Measurements from ENCODE around the gene OLAH.

The OLAH gene

DNA sequence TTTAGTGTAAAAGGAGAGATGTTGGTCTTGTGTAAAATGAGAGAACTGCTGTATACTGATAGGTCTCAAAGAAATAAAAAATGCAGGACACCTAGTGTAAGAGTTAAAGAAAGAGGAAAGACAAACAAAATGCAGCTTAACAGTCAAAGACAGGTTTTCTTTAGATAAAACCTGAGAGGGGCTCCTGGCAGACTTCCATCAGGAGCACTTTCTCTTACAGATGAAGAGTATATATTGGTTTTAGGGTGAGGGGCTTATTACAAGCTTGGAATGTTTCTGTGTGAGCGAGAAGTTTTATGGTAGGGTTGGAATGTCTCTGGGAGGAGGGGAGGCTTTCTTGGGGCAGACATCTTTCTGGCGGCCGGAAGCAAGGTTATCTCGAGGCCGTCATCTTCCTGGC lies 28.6 kb downstream of the OLAH start:
- DNase-seq, result no peak

DNA sequence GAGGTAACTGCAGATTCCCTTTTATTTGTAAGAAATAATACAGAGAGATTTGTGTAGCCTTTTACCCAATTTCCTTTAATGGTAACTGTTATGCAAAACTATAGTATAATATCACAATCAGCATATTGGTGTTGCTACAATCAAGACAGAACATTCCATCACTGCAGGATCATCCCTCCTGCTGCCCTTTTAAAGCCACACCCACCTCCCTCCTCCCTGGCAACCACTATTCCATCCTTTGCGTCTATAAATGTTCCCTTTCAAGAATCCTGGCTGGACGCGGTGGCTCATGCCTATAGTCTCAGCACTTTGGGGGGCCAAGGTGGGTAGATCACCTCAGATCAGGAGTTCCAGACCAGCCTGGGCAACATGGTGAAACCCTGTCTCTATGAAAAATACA lies 31.7 kb downstream of the OLAH start:
- DNase-seq, result no peak

DNA sequence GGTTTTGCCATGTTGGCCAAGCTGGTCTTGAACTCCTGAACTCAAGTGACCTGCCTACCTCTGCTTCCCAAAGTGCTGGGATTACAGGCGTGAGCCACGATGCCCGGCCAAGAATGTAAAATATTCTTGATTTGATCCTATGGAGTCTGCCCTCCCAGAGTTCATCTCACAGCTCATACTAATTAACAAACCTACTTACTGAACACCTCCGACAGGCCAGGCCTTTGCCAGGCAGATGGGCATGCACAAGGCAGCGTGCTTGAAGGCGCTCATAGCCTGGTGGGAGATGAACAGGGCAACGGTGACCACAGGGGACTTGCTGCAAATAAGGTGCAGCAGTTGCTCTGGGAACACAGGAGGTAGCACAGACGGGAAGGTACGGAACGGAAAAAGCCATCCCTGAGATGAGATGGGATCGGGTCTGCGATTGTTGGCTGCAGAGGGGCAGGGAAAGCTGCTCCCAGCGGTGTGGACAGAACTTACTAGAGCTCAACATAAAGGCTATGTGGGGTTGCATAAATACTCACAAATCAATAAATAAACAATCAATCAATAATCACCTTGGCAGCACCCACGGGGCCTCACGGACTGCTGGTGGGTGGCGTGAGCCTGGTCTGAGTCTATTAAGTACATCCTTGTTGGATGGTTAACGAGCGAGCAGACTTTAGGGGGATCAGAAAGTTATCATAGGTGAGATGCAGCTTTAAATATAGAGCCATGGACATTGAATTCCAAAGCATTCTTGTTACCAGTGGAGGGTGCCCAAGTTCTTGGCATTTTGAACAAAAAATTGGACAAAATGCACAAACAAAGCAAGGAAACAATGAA lies 40.1 kb downstream of the OLAH start:
- DNase-seq, result no peak

GRCh38 chr10:15084502-15084922 lies 40.8 kb downstream of the OLAH start:
- DNase-seq, result no peak

GRCh38 chr10:15088428-15089261 lies 44.9 kb downstream of the OLAH start, which contains the start of gene ACBD7:
TSS of gene ACBD7 (minus strand) at chr10:15088776. CDS start at chr10:15088728, 48 bp downstream.
- peak; percentile 67 to 76 for DNase-seq

GRCh38 chr10:15091418-15091817 lies 47.7 kb downstream of the OLAH start:
- no peak for DNase-seq

DNA sequence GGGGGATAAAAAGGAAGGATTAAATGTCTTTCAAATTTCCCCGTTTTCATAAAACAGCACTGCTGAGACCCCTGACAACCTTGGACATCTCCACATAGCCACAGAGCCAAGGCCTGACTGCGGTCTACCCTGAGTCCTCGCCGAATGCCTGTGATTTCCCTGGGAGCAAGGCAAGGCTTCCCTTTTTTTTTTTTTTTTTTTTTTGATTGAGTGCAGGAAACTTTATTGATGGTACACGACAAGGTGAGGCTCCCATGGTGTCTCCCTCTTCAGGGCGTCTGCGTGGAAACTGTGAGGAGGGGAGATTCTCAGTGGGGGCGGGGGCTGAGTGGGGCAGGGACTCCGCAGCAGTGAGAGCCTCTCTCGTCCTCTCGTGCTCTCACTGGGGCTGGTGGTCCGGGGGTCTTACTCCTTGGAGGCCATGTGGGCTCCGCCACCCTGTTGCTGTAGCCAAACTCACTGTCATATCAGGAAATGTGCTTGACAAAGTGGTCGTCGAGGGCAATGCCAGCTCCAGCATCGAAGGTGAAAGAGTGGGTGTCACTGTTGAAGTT lies 49.2 kb downstream of the OLAH start:
- DNase-seq, result no peak

DNA sequence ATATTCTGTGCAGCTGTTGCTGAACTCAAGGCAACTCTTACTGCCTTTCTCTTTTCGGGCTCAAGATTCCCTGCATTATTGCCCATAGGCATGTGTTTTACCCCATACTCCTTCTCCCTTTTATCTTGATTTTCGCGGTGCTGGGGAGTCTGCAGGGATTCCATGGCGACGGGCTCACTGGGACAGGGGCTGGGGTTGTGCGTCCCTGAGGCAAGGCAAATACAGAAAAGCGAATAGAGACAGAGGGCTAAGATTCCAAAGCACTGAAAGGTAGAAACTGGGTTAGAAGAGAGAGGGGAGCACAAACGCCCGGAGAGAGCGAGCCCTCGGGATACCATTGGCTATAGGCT lies 52.9 kb downstream of the OLAH start:
- DNase-seq, result no peak

- DNase-seq, result peak; percentile 93 to 96
Measured at GRCh38 chr10:15097011-15097812, 53.5 kb downstream of the OLAH start, which contains the start of gene RPP38. TSS of gene RPP38 (plus strand) at chr10:15097355. CDS start at chr10:15103315, 5,960 bp downstream.

- no peak for DNase-seq
Measured at GRCh38 chr10:15099886-15100285, 56.1 kb downstream of the OLAH start.

- DNase-seq, result no peak
Measured at GRCh38 chr10:15103513-15103912, 59.8 kb downstream of the OLAH start.

GRCh38 chr10:15106352-15107013 lies 62.7 kb downstream of the OLAH start:
- DNase-seq, result peak; percentile 54 to 63

GRCh38 chr10:15112657-15113056 lies 68.9 kb downstream of the OLAH start:
- peak in 1 of 2 experiments; percentile 4 for DNase-seq

DNA sequence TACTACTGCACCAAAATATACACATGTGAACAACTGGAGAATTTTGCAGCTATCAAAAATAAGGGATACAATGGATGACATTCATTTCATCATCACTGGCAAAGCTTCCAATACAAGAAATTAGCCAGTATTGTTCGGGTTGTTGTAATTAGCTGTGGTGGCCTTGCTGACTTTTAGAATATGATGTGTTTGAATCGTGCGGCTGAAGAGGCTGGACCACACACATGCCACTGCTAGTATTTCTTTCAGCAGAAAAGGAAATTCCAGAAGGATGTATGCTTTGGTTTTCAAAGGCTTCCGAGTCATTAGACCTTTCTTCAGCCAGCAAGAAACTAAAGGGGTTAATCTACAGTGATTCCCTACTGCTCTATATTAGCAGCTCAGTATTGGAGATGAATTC lies 70.0 kb downstream of the OLAH start:
- DNase-seq, result no peak

DNA sequence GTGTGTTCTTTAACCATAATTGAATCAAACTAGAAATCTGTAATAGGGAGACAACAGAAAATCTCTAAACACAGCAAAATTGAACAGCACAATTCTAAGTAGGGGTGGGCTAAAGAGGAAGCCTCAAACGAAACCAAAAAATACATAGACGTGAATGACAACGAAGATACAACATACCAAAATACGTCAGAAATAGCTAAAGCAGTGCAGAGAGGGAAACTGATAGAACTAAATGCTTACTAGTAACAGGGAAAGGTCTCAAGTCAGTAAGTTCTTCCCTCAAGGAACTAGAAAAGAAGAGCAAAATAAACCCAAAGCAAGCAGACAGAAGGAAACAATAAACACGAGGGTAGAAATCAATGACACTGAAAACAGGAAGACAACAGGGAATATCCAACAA lies 72.5 kb downstream of the OLAH start:
- DNase-seq, result no peak

- DNase-seq, result no peak
Measured at GRCh38 chr10:15118615-15119014, 74.9 kb downstream of the OLAH start.

DNA sequence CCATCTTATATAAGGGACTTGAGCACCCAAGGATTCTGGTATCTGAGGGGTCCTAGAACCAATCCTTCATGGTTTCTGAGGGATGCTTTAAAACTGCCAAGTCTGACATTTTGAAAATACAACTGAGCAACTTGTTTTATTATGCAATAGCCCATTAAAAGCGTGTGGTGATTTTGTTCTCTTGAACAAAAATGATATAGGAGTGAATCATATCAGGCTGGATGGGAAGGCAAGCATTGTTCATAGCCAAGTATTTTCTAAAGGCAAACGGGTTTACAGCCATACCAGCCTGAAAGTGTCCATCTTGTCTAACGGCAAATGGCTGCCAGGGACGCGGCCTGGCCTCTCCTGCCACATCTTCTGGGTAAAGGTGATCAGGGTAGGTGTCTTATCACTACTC lies 76.8 kb downstream of the OLAH start:
- DNase-seq, result no peak

DNA sequence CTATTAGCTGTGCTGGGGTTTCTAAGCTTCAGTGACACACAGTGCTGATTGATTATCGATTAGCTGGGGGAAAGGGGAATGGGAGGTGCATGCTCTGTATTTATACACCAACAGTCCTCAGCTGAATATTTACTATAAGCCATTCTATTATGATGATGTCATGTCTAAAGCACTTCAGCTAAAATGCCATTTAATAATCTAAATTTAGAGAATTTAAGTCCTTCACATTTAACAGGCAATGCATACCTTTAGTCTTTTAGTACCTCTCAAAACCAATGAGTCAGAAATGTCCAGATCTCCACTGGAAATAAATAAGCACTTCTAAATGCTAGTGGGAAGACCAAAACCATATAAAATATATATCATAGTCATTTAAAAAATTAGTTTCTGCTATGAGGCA lies 78.0 kb downstream of the OLAH start:
- no peak for DNase-seq

GRCh38 chr10:15122477-15123030 lies 78.8 kb downstream of the OLAH start:
- DNase-seq, result no peak
